K562 (cell line): Measurements from ENCODE around the gene GATA1. TPM values are rescaled to one million over a fixed set of nuclear protein-coding genes. Genes with fewer than 3 reads are reported as not detected.

Experiments used
- ATAC-seq: fragments of 200-7000 bp; cut with Tn5 transposase; 3 replicates; pipeline ENCODE4 v1.9.1; 2020; ENCODE audit warnings: moderate library complexity
- BruUV-seq: library from RNA; stranded (reverse); fragments of 400-500 nt; replicated peaks from 2 replicates; lab custom pipeline; 2021; lab: Mats Ljungman, UMichigan
- CTCF ChIA-PET: fragments of 300-600 bp; formaldehyde crosslinking; extraction: SDS; loops from one replicate; lab custom pipeline; 2021; ENCODE audit warnings: low intra/inter-chr PET ratio; lab: Yijun Ruan, JAX
- POLR2A ChIA-PET: fragments of 300-600, 350-650 bp; sonication (Branson Sonifier 250); formaldehyde crosslinking; extraction: SDS; loops from one replicate; lab custom pipeline; 2021; ENCODE audit warnings: antibody characterized with exemption, inconsistent platforms; lab: Yijun Ruan, JAX
- DNase-seq, 4 experiments: peaks; one replicate each; pipeline versions ENCODE4 v3.0.0 to v3.0.0-alpha.2; 2011 to 2018; ENCODE audit warnings: low spot score in 3 of 4, mixed read lengths in 3 of 4; ENCODE audit errors: extremely low read depth in 1 of 4
- FAIRE-seq: peaks from 2 replicates; lab custom pipeline; 2011; peaks lifted over from hg19 to GRCh38; lab: Jason Lieb, UNC
- H2AFZ ChIP-seq: 2 replicates; pipeline ENCODE4 v1.6.0; 2011; ENCODE audit warnings: low read depth, low read length, control low read depth, inconsistent platforms
- H3K27ac ChIP-seq: fragments of 200-600 bp; 3 replicates; pipeline ENCODE4 v1.8.0; 2011; ENCODE audit warnings: low read depth, mild to moderate bottlenecking, control low read depth, inconsistent platforms, low read length, moderate library complexity, mixed read lengths; ENCODE audit errors: extremely low read depth
- H3K27me3 ChIP-seq, 2 experiments: fragments of 300-600 bp in 1 of 2; 2 replicates in 1 of 2; 3 replicates in 1 of 2; pipeline versions ENCODE4 v1.6.0 to v1.8.0; 2011; ENCODE audit warnings: inconsistent platforms in 2 of 2, low read length in 2 of 2, mild to moderate bottlenecking in 1 of 2, mixed read lengths in 1 of 2, moderate library complexity in 1 of 2; ENCODE audit not compliant: control insufficient read depth in 2 of 2, insufficient read depth in 2 of 2
- H3K36me3 ChIP-seq: fragments of 300-600 bp; 3 replicates; pipeline ENCODE4 v1.8.0; 2011; ENCODE audit warnings: mild to moderate bottlenecking, low read length, inconsistent platforms; ENCODE audit not compliant: control insufficient read depth, insufficient read depth
- H3K4me1 ChIP-seq, 2 experiments: fragments of 200-600 bp in 1 of 2; replicated peaks in 1 of 2; 2 replicates in 1 of 2; 3 replicates in 1 of 2; pipeline versions ENCODE4 v1.5.1 to v1.8.0; 2011; ENCODE audit warnings: inconsistent platforms in 2 of 2, low read length in 2 of 2, mild to moderate bottlenecking in 1 of 2, mixed read lengths in 1 of 2, moderate library complexity in 1 of 2; ENCODE audit not compliant: control insufficient read depth in 2 of 2, insufficient read depth in 2 of 2
- H3K4me2 ChIP-seq: 2 replicates; pipeline ENCODE4 v1.6.1; 2011; ENCODE audit warnings: low read length, control low read depth, inconsistent platforms, mixed read lengths; ENCODE audit not compliant: insufficient read depth
- H3K4me3 ChIP-seq: fragments of 200-600 bp; sonication (generic), shearing (Covaris generic); 2 replicates; pipeline ENCODE4 v1.5.1; 2016; ENCODE audit warnings: control low read depth, inconsistent platforms
- H3K79me2 ChIP-seq: fragments of 200-600 bp; 3 replicates; pipeline ENCODE4 v1.8.0; 2011; ENCODE audit warnings: low read length, inconsistent platforms; ENCODE audit not compliant: control insufficient read depth, insufficient read depth
- H3K9ac ChIP-seq, 2 experiments: 2 replicates each; pipeline versions ENCODE4 v1.6.0 to v1.6.1; 2011; ENCODE audit warnings: low read depth in 2 of 2, low read length in 2 of 2, control low read depth in 1 of 2, inconsistent platforms in 1 of 2, mild to moderate bottlenecking in 1 of 2, mixed read lengths in 1 of 2; ENCODE audit not compliant: insufficient read depth in 1 of 2
- H3K9me1 ChIP-seq: one replicate; pipeline ENCODE4 v1.6.0; 2011; ENCODE audit warnings: inconsistent platforms, mild to moderate bottlenecking, low read length, moderate library complexity; ENCODE audit not compliant: control insufficient read depth, insufficient read depth
- H3K9me3 ChIP-seq: replicated peaks from 2 replicates; pipeline ENCODE4 v1.5.1; 2011; ENCODE audit warnings: low read depth, low read length, inconsistent platforms; ENCODE audit not compliant: control insufficient read depth, insufficient read depth
- H4K20me1 ChIP-seq: replicated peaks from 2 replicates; pipeline ENCODE4 v1.6.1; 2011; ENCODE audit warnings: low read length, inconsistent platforms, mixed read lengths; ENCODE audit not compliant: control insufficient read depth, insufficient read depth
- BCOR ChIP-seq: fragments of 450-650 bp; IDR thresholded peaks from 2 replicates; pipeline ENCODE4 v1.6.1; 2016
- CEBPB ChIP-seq: fragments of 450-650 bp; IDR thresholded peaks from 2 replicates; pipeline ENCODE4 v1.6.1; 2016; ENCODE audit warnings: missing genetic modification characterization, missing compliant biosample characterization
- CXXC5 ChIP-seq: fragments of 250-450 bp; sonication (Bioruptor Pico); IDR thresholded peaks from 2 replicates; pipeline ENCODE4 v1.8.0; 2022; ENCODE audit warnings: inconsistent platforms, mild to moderate bottlenecking, moderate library complexity
- NCOA2 ChIP-seq, 2 experiments: fragments of 450-650 bp; IDR thresholded peaks; 2 replicates each; pipeline ENCODE4 v1.6.1; 2018; ENCODE audit warnings: mild to moderate bottlenecking in 2 of 2, moderate library complexity in 1 of 2; ENCODE audit not compliant: partially characterized antibody in 2 of 2
- RBM25 ChIP-seq: fragments of 200-400 bp; formaldehyde crosslinking; IDR thresholded peaks from 2 replicates; pipeline ENCODE4 v1.6.1; 2018; ENCODE audit warnings: low read length, low read depth, moderate library complexity; ENCODE audit not compliant: severe bottlenecking
- SP2 ChIP-seq: IDR thresholded peaks from 2 replicates; pipeline ENCODE4 v1.6.1; 2011; ENCODE audit warnings: mild to moderate bottlenecking, low read depth, low read length, moderate library complexity; ENCODE audit not compliant: poor library complexity, severe bottlenecking; ENCODE audit errors: extremely low read depth
- WGBS: fragments of 100-300 bp; shearing (Covaris generic); methylation state at CpG from one replicate; pipeline ENCODE4 v1.1.6; 2016; ENCODE audit warnings: low coverage, mixed read lengths; ENCODE audit not compliant: insufficient coverage; ENCODE audit errors: missing lambda C conversion rate; 5-methylcytosine and 5-hydroxymethylcytosine counted together
- in situ Hi-C: fragments of 300-500 bp; cut with MboI; formaldehyde crosslinking; loops from 4 replicates; pipeline ENCODE4 v1.15.0; 2018; ENCODE audit warnings: inconsistent platforms, mixed read lengths
- intact Hi-C: fragments of 100-400 bp; cut with micrococcal nuclease; formaldehyde crosslinking; loops from 2 replicates; pipeline ENCODE4 v1.14.2; 2022
- polyA plus RNA-seq, 8 experiments: library from polyadenylated mRNA; depleted of rRNA in 4 of 8; stranded (reverse) in 5 of 8; unstranded in 3 of 8; fragments of >200 nt; fragmentation: Nextera tagmentation in 2 of 8; fragmentation: Illumina TruSeq in 1 of 8; extraction: Ambion mirVana in 2 of 8; extraction: Trizol in 1 of 8; gene quantifications; 2 replicates each; pipeline versions ENCODE4 v1.2.1 to v1.2.3, GENCODE V29; 2011 to 2014; ENCODE audit warnings: inconsistent platforms in 1 of 8, missing spikeins in 1 of 8
- total RNA-seq, 7 experiments: library from RNA; depleted of rRNA in 6 of 7; stranded (reverse); fragments of >200 nt in 6 of 7; fragmentation: Illumina TruSeq in 2 of 7; extraction: Trizol in 2 of 7; gene quantifications; 2 replicates each; pipeline versions ENCODE4 v1.2.1 to v1.2.3, GENCODE V29; 2011 to 2021; ENCODE audit warnings: low replicate concordance in 1 of 7

The GATA1 gene
- total and polyA plus RNA-seq, 9 of the 15 experiments (the other 6 are each of a cell fraction or from before 2014, with no cell fraction given) = 11.9 to 291 (median 116) TPM

DNA sequence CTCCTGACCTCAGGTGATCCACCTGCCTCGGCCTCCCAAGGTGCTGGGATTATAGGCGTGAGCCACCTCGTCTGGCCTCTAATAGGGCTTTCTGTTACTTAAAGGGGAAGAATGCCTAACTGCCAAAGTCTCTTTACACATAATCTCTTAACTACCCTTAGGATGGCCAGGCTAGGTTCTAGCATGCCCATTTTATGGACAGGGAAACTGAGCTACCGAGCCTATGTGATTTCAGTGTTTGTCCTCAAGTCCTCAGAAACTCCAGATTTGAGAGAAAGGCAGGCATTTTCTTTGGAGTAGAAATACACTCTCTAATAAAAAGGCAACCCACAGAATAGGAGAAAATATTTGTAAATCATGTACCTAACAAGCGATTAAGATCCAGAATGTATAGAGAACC lies 37.2 kb upstream of the GATA1 start:
- FAIRE-seq (no peak), ATAC-seq (no peak), DNase-seq (no peak)
- WGBS = 84% methylated on average over 5 of the region's 5 CpGs
- ChIA-PET POLR2A (no interaction called here), CTCF (no interaction called here)
- H3K9me3 ChIP-seq = no peaks in the 10 kb centered on the region
- no peak overlapping the region for H3K27ac ChIP-seq
- no peak overlapping the region for H2AFZ ChIP-seq
- no peaks in the 10 kb centered on the region for H3K79me2 ChIP-seq
- H3K4me2 ChIP-seq = no peak overlapping the region
- H4K20me1 ChIP-seq = no peaks in the 10 kb centered on the region
- intact Hi-C loops (no loop called here), in situ Hi-C loops (no loop called here)
- no peak overlapping the region for H3K9ac ChIP-seq
- no peaks in the 10 kb centered on the region for H3K9me1 ChIP-seq
- BruUV-seq = no TSS peak
- no peaks in the 10 kb centered on the region for H3K27me3 ChIP-seq
- TF ChIP-seq CXXC5 = no peak
- TF ChIP-seq NCOA2 (IDR thresholded peaks at IDR 0.05; ENCODE audit: partially characterized antibody in 2 of 2) = no peak
- peak; percentile 22; the same call in 1 of the 2 replicates for TF ChIP-seq BCOR
- peak; percentile 80 for TF ChIP-seq RBM25
- no peaks in the 10 kb centered on the region for H3K36me3 ChIP-seq
- no peak overlapping the region for H3K4me3 ChIP-seq
- H3K4me1 ChIP-seq = peaks cover 3 to 6% of the 10 kb centered on the region in 2 experiments; a peak in 3 of 5 replicates

DNA sequence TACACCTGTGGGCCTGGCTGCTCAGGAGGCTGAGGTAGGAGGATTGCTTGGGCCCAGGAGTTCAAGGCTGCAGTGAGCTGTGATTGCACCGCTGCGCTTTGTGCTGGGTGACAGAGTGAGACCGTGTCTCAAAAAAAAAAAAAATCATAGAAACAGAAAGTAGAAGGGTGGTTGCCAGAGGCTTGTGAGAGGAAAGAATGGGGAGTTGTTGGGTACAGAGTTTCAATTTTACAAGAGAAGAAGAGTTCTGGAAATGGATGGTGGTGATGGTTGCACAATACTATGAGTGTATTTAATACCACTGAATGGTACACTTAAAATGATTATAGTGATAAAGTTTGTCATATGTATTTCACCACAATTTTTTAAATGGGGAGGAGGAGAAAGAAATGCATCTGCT lies 35.0 kb upstream of the GATA1 start:
- intact Hi-C loops (no loop called here), in situ Hi-C loops (no loop called here)
- 60% methylated on average over 1 of the region's 3 CpGs for WGBS
- no peak overlapping the region for H3K4me2 ChIP-seq
- no peak overlapping the region for H3K9ac ChIP-seq
- no peak for FAIRE-seq
- no peak for ATAC-seq
- no peak overlapping the region for H2AFZ ChIP-seq
- H3K4me3 ChIP-seq = no peak overlapping the region
- TF ChIP-seq CEBPB (tag) (peak; percentile 6; the same call in 1 of the 2 replicates), SP2 (no peak)
- H3K79me2 ChIP-seq = no peaks in the 10 kb centered on the region
- ChIA-PET POLR2A (no interaction called here), CTCF (no interaction called here)
- no peaks in the 10 kb centered on the region for H4K20me1 ChIP-seq
- BruUV-seq = no TSS peak
- no peaks in the 10 kb centered on the region for H3K27me3 ChIP-seq
- no peak overlapping the region for H3K27ac ChIP-seq
- H3K4me1 ChIP-seq = peaks cover 3 to 8% of the 10 kb centered on the region in 2 experiments; a peak in 3 of 5 replicates
- no peak for DNase-seq
- H3K36me3 ChIP-seq = no peaks in the 10 kb centered on the region
- no peaks in the 10 kb centered on the region for H3K9me3 ChIP-seq
- H3K9me1 ChIP-seq = no peaks in the 10 kb centered on the region
